Thyroid gland (tissue), 4 donors: Measurements from ENCODE around the gene GTF2F2. TPM values are rescaled to one million over a fixed set of nuclear protein-coding genes. Genes with fewer than 3 reads are reported as not detected.

Experiments used
- DNase-seq, 2 donors: peaks; one replicate each; pipeline ENCODE4 v3.0.0-alpha.2; 2019
- H3K27ac ChIP-seq, 3 donors: fragments of 200-600 bp; sonication (generic); 1 replicate in 2 of 3; 2 replicates in 1 of 3; pipeline ENCODE4 v1.5.1; 2016 to 2019; ENCODE audit warnings: mild to moderate bottlenecking in 1 of 3, moderate library complexity in 1 of 3
- H3K27me3 ChIP-seq: fragments of 200-600 bp; sonication (generic); one replicate; pipeline ENCODE4 v1.5.1; 2019
- H3K36me3 ChIP-seq, 2 donors: fragments of 200-600 bp; sonication (generic); one replicate each; pipeline ENCODE4 v1.5.1; 2016 to 2019
- H3K4me1 ChIP-seq, 2 donors: fragments of 200-600 bp; sonication (generic); one replicate each; pipeline ENCODE4 v1.5.1; 2017 to 2019
- H3K4me3 ChIP-seq, 3 donors: fragments of 200-600 bp; sonication (generic); replicated peaks in 1 of 3; 1 replicate in 2 of 3; 2 replicates in 1 of 3; pipeline ENCODE4 v1.5.1; 2016; ENCODE audit warnings: mild to moderate bottlenecking in 1 of 3
- H3K9me3 ChIP-seq: fragments of 200-600 bp; sonication (generic); one replicate; pipeline ENCODE4 v1.5.1; 2017
- CTCF ChIP-seq, 6 experiments: fragments of 200-600 bp in 3 of 6; fragments of 450-650 bp in 3 of 6; sonication (generic) in 3 of 6; IDR thresholded peaks; one replicate each; pipeline ENCODE4 v1.5.1; 2016 to 2019; ENCODE audit warnings: antibody characterized with exemption in 6 of 6, mild to moderate bottlenecking in 2 of 6, inconsistent platforms in 1 of 6, moderate library complexity in 1 of 6
- POLR2A ChIP-seq, 2 donors: fragments of 450-650 bp; IDR thresholded peaks; one replicate each; pipeline ENCODE4 v1.6.1; 2017; ENCODE audit warnings: antibody characterized with exemption in 2 of 2, mild to moderate bottlenecking in 2 of 2, moderate library complexity in 1 of 2
- WGBS, 2 donors: methylation state at CpG; one replicate each; pipeline ENCODE4 v1.1.5; 2017; 5-methylcytosine and 5-hydroxymethylcytosine counted together
- intact Hi-C: fragments of 100-400 bp; cut with DNase I; formaldehyde crosslinking; loops from one replicate; pipeline ENCODE4 v1.15.1; 2023
- total RNA-seq, 4 donors: library from RNA; depleted of rRNA; stranded (reverse); fragments of >200 nt; gene quantifications; one replicate each; pipeline ENCODE4 v1.2.3, GENCODE V29; 2016

GTF2F2 gene
- total RNA-seq, 4 donors from 2014 or later, result 15.3 to 22.7 (median 19.6) TPM

- H3K4me3 ChIP-seq, result no peak overlapping the region
- H3K36me3 ChIP-seq, result no peaks in the 10 kb centered on the region
- H3K9me3 ChIP-seq, result no peaks in the 10 kb centered on the region
- no peaks in the 10 kb centered on the region for H3K4me1 ChIP-seq
- intact Hi-C loops, result no loop called here
- TF ChIP-seq CTCF (IDR thresholded peaks at IDR 0.05), result no peak
- no peak for TF ChIP-seq POLR2A (IDR thresholded peaks at IDR 0.05)
- H3K27me3 ChIP-seq, result no peaks in the 10 kb centered on the region
- DNase-seq, result no peak
- no peak overlapping the region for H3K27ac ChIP-seq
- WGBS, 2 donors, result 92 to 97% methylated on average over 5 of the region's 5 CpGs
These were observed 196.7 kb downstream of the GTF2F2 start for GRCh38 chr13:45316996-45317395.

- H3K9me3 ChIP-seq, result no peaks in the 10 kb centered on the region
- intact Hi-C loops, result no loop called here
- DNase-seq, result no peak
- H3K27me3 ChIP-seq, result no peaks in the 10 kb centered on the region
- TF ChIP-seq POLR2A (IDR thresholded peaks at IDR 0.05) (no peak), CTCF (IDR thresholded peaks at IDR 0.05) (no peak)
- H3K4me3 ChIP-seq, result no peak overlapping the region
- H3K27ac ChIP-seq, result no peak overlapping the region
- no peaks in the 10 kb centered on the region for H3K36me3 ChIP-seq
- WGBS, 2 donors, result 67 to 93% methylated on average over 4 of the region's 4 CpGs
- peaks cover 3 to 13% of the 10 kb centered on the region in 2 donors for H3K4me1 ChIP-seq
These were observed 200.7 kb downstream of the GTF2F2 start for GRCh38 chr13:45320876-45321629.

- Histone ChIP-seq H3K27ac (peak overlapping the region; percentile 13 to 77 (median 13)), H3K36me3 (no peaks in the 10 kb centered on the region), H3K4me1 (peaks cover 27 to 48% of the 10 kb centered on the region in 2 donors), H3K9me3 (no peaks in the 10 kb centered on the region), H3K27me3 (no peaks in the 10 kb centered on the region), H3K4me3 (no peak overlapping the region)
- peak; percentile 42 to 57 for DNase-seq
- TF ChIP-seq POLR2A (IDR thresholded peaks at IDR 0.05) (no peak), CTCF (IDR thresholded peaks at IDR 0.05) (no peak)
- intact Hi-C loops, result no loop called here
- 43 to 46% methylated on average over 4 of the region's 4 CpGs for WGBS, 2 donors
These were observed 205.5 kb downstream of the GTF2F2 start for GRCh38 chr13:45325806-45326205.

GRCh38 chr13:45327253-45327955, 207.1 kb downstream of the GTF2F2 start:
- peaks cover 28 to 48% of the 10 kb centered on the region in 2 donors for H3K4me1 ChIP-seq
- intact Hi-C loops, result no loop called here
- DNase-seq, result no peak
- H3K9me3 ChIP-seq, result no peaks in the 10 kb centered on the region
- H3K36me3 ChIP-seq, result no peaks in the 10 kb centered on the region
- H3K27ac ChIP-seq, result peak overlapping the region in 1 of 3 donors; percentile 49
- no peak for TF ChIP-seq POLR2A (IDR thresholded peaks at IDR 0.05)
- TF ChIP-seq CTCF (IDR thresholded peaks at IDR 0.05), result no peak
- WGBS, 2 donors, result 82 to 85% methylated on average over 9 of the region's 9 CpGs
- no peak overlapping the region for H3K4me3 ChIP-seq
- no peaks in the 10 kb centered on the region for H3K27me3 ChIP-seq

GRCh38 chr13:45328661-45329111, 208.4 kb downstream of the GTF2F2 start:
- Histone ChIP-seq H3K27ac (peak overlapping the region; percentile 61 to 96 (median 92)), H3K4me3 (no peak overlapping the region), H3K4me1 (peaks cover 28 to 53% of the 10 kb centered on the region in 2 donors), H3K27me3 (no peaks in the 10 kb centered on the region), H3K9me3 (no peaks in the 10 kb centered on the region), H3K36me3 (no peaks in the 10 kb centered on the region)
- DNase-seq, result no peak
- intact Hi-C loops, result no loop called here
- 23 to 32% methylated on average over 3 of the region's 3 CpGs for WGBS, 2 donors
- no peak for TF ChIP-seq POLR2A (IDR thresholded peaks at IDR 0.05)
- TF ChIP-seq CTCF (IDR thresholded peaks at IDR 0.05), result no peak
